Ecto neural progenitor cell (in vitro differentiated cells): ENCODE results near the gene COQ8B.
"Not testable (repeated sequence)": the region's sequence is repeated elsewhere in the genome, so short reads cannot be mapped to it uniquely, and the experiment has no call there.

Source experiments
- DNase-seq: peaks from one replicate; pipeline ENCODE4 v3.0.0-alpha.2; 2018; ENCODE audit warnings: low spot score

The COQ8B gene

GRCh38 chr19:40742477-40742876 is 25.8 kb upstream of the COQ8B start:
- DNase-seq: no peak

GRCh38 chr19:40741527-40742390 is 25.1 kb upstream of the COQ8B start:
- no peak for DNase-seq

- no peak for DNase-seq
Observed at GRCh38 chr19:40740747-40741146, 24.1 kb upstream of the COQ8B start.

- DNase-seq: no peak
Observed at GRCh38 chr19:40739871-40740703, 23.4 kb upstream of the COQ8B start.

GRCh38 chr19:40739030-40739839 is 22.5 kb upstream of the COQ8B start:
- no peak for DNase-seq

- DNase-seq: no peak
Observed at GRCh38 chr19:40737102-40737644, 20.5 kb upstream of the COQ8B start.

GRCh38 chr19:40736661-40737060 is 20.0 kb upstream of the COQ8B start:
- DNase-seq: no peak

- DNase-seq: no peak
Observed at GRCh38 chr19:40735013-40735771, 18.5 kb upstream of the COQ8B start.

- DNase-seq: no peak
Observed at GRCh38 chr19:40733149-40733548, 16.5 kb upstream of the COQ8B start.

GRCh38 chr19:40732304-40732703 is 15.6 kb upstream of the COQ8B start:
- not testable (repeated sequence) for DNase-seq

GRCh38 chr19:40730065-40730464 is 13.4 kb upstream of the COQ8B start:
- DNase-seq: not testable (repeated sequence)

- no peak for DNase-seq
Observed at GRCh38 chr19:40726279-40726678, 9.6 kb upstream of the COQ8B start.

- no peak for DNase-seq
Observed at GRCh38 chr19:40724855-40725254, 8.2 kb upstream of the COQ8B start.

- no peak for DNase-seq
Observed at GRCh38 chr19:40724315-40724714, 7.6 kb upstream of the COQ8B start.

GRCh38 chr19:40723661-40724254 is 7.1 kb upstream of the COQ8B start:
- DNase-seq: no peak

GRCh38 chr19:40721936-40722661 is 5.4 kb upstream of the COQ8B start:
- DNase-seq: no peak

- no peak for DNase-seq
Observed at GRCh38 chr19:40721140-40721486, 4.4 kb upstream of the COQ8B start.

- no peak for DNase-seq
Observed at GRCh38 chr19:40719414-40719894, 2.8 kb upstream of the COQ8B start.

- peak; percentile 71 for DNase-seq
Observed at GRCh38 chr19:40718774-40719391, 2.2 kb upstream of the COQ8B start.
